Measurements from ENCODE around the gene LDLRAD2. TPM values are rescaled to one million over a fixed set of nuclear protein-coding genes. Genes with fewer than 3 reads are reported as not detected.

LDLRAD2 gene
- total RNA-seq, 1 experiment from 2014 or later: 1.0 TPM

GRCh38 chr1:21867451-21867996 is 55.5 kb downstream of the LDLRAD2 start:
- H3K27ac Mint-ChIP-seq: no peak overlapping the region; a peak in 2 of 7 replicates
- Histone ChIP-seq H4K91ac (ENCODE audit: insufficient read length, low read depth, low read length) (no peak overlapping the region), H3K14ac (ENCODE audit: insufficient read depth, low read length) (no peak overlapping the region), H3K18ac (ENCODE audit: insufficient read length, low read depth, low read length) (no peak overlapping the region), H3K9me3 (ENCODE audit: control insufficient read depth, low read depth, low read length) (no peaks in the 10 kb centered on the region), H3K4ac (ENCODE audit: low read depth, low read length) (no peak overlapping the region), H3K27ac (ENCODE audit: insufficient read length, low read depth, low read length) (no peak overlapping the region), H4K8ac (replicated peaks; ENCODE audit: insufficient read length, low read depth, low read length) (no peak overlapping the region), H2BK5ac (ENCODE audit: insufficient read length, low read length) (no peak overlapping the region), H2BK20ac (ENCODE audit: low read depth, low read length, poor library complexity, severe bottlenecking) (no peak overlapping the region), H2AK5ac (ENCODE audit: insufficient read length, low read length) (no peak overlapping the region), H2BK15ac (ENCODE audit: low read depth, low read length) (no peak overlapping the region), H3K79me2 (ENCODE audit: insufficient read depth, low read length) (no peaks in the 10 kb centered on the region), H2BK12ac (ENCODE audit: insufficient read length, low read depth, low read length) (no peak overlapping the region), H3K79me1 (ENCODE audit: insufficient read depth, low read depth, low read length, poor library complexity, severe bottlenecking) (no peaks in the 10 kb centered on the region), H3K27me3 (ENCODE audit: insufficient read depth, low read length) (no peaks in the 10 kb centered on the region), H3K4me1 (ENCODE audit: insufficient read depth, low read length) (peaks cover 7% of the 10 kb centered on the region; the same call in 1 of the 2 replicates), H3K4me2 (ENCODE audit: insufficient read depth, insufficient read length, low read length) (no peak overlapping the region), H4K20me1 (ENCODE audit: control insufficient read depth, insufficient read depth, insufficient read length) (peaks cover 2% of the 10 kb centered on the region), H3K9ac (ENCODE audit: extremely low read depth, insufficient read length, low read length) (no peak overlapping the region), H3K23ac (ENCODE audit: insufficient read length, low read depth, low read length) (no peak overlapping the region), H3K23me2 (ENCODE audit: insufficient read length, low read depth, low read length, poor library complexity, severe bottlenecking) (no peaks in the 10 kb centered on the region), H2BK120ac (ENCODE audit: low read depth, low read length, poor library complexity, severe bottlenecking) (no peak overlapping the region), H3T11ph (ENCODE audit: low read length) (no peak overlapping the region), H3K56ac (ENCODE audit: insufficient read length, low read depth, low read length) (no peak overlapping the region), H2AFZ (ENCODE audit: low read length) (no peak overlapping the region), H4K5ac (ENCODE audit: insufficient read length, low read depth, low read length) (no peak overlapping the region)
- no peak overlapping the region for H3K4me3 Mint-ChIP-seq
- TF ChIP-seq CTCF (conservative IDR thresholded peaks at IDR 0.05): no peak
- H3K9me3 Mint-ChIP-seq: no peaks in the 10 kb centered on the region
- H3K4me1 Mint-ChIP-seq: peaks cover 17 to 25% of the 10 kb centered on the region in 2 experiments
- no peak for DNase-seq
- no peaks in the 10 kb centered on the region for H3K27me3 Mint-ChIP-seq (ENCODE audit: low read depth)
- peaks cover 20 to 50% (median 34%) of the 10 kb centered on the region in 3 experiments; a peak in 6 of 7 replicates for H3K36me3 Mint-ChIP-seq (ENCODE audit: insufficient read depth in 1 of 3, low read depth in 3 of 3)
- WGBS (ENCODE audit: extremely low coverage, insufficient read length, low lambda C conversion rate): no CpG with 5 or more reads among the region's 5 CpGs
